GM13977 (cell line): ENCODE results near the gene OTULIN.

Experiments
- DNase-seq: peaks from one replicate; pipeline ENCODE4 v3.0.0; 2012; ENCODE audit warnings: low spot score
- in situ Hi-C: fragments of 300-500 bp; cut with MboI; formaldehyde crosslinking; loops from one replicate; pipeline ENCODE4 v1.12.0; 2022; ENCODE audit warnings: low sequenced_read_pairs, low pct_unique_long_range_greater_than_20kb, mixed read lengths, inconsistent platforms; ENCODE audit not compliant: unreplicated experiment
- TF ChIP-seq, protein P1 (sequence below): IDR thresholded peaks from 2 replicates; pipeline ENCODE4 v1.5.1; 2012; ENCODE audit warnings: mild to moderate bottlenecking, control low read depth; ENCODE audit not compliant: insufficient read depth; ENCODE audit errors: extremely low read depth, missing control alignments

OTULIN gene

DNA sequence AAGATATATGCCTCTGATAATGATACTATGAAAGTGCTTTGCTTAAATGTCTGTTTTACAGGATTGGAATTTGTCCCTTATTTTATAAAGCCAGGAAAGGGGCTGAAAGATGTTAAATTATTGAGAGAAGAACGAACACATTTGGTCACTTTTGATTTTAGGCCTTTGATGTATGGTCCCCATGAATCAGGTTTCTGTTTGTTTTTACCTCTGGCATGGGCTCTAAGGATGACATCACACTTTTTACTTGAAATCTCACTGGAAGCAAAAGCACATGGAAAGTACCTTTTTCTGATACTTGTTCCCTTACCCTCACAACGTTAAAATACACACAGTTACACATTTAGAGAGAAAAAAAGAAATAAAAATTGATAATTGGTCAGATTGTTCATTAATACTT lies 6.9 kb downstream of the OTULIN start:
- DNase-seq, result peak; percentile 54
- TF ChIP-seq, protein P1, sequence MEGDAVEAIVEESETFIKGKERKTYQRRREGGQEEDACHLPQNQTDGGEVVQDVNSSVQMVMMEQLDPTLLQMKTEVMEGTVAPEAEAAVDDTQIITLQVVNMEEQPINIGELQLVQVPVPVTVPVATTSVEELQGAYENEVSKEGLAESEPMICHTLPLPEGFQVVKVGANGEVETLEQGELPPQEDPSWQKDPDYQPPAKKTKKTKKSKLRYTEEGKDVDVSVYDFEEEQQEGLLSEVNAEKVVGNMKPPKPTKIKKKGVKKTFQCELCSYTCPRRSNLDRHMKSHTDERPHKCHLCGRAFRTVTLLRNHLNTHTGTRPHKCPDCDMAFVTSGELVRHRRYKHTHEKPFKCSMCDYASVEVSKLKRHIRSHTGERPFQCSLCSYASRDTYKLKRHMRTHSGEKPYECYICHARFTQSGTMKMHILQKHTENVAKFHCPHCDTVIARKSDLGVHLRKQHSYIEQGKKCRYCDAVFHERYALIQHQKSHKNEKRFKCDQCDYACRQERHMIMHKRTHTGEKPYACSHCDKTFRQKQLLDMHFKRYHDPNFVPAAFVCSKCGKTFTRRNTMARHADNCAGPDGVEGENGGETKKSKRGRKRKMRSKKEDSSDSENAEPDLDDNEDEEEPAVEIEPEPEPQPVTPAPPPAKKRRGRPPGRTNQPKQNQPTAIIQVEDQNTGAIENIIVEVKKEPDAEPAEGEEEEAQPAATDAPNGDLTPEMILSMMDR, result no peak
- in situ Hi-C loops, result loop anchor here (25.0 kb wide), 1 partner anchor 559 kb away; no protein-coding TSS in a partner anchor

DNA sequence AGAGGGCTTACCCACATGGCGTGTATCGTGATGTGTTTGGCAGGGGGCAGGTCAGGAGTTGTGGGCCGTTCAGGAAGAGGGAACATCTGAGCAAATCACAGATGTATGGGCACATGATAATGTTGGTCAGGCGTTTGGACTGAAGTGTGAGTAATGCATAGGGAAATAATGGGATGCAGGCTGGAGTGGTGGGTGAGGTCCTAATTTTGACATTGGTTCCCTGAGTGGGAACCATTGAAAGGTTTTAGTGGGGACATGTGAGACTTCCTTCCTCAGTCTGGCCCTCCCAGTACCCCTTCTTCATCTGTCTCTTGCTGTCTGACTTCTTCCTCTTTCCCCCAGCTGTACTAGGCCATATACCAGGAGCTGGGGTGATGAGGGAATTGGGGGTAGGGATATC lies 7.6 kb downstream of the OTULIN start:
- no peak for DNase-seq
- TF ChIP-seq, protein P1, result no peak
- in situ Hi-C loops, result loop anchor here (25.0 kb wide), 1 partner anchor 560 kb away; no protein-coding TSS in a partner anchor

DNA sequence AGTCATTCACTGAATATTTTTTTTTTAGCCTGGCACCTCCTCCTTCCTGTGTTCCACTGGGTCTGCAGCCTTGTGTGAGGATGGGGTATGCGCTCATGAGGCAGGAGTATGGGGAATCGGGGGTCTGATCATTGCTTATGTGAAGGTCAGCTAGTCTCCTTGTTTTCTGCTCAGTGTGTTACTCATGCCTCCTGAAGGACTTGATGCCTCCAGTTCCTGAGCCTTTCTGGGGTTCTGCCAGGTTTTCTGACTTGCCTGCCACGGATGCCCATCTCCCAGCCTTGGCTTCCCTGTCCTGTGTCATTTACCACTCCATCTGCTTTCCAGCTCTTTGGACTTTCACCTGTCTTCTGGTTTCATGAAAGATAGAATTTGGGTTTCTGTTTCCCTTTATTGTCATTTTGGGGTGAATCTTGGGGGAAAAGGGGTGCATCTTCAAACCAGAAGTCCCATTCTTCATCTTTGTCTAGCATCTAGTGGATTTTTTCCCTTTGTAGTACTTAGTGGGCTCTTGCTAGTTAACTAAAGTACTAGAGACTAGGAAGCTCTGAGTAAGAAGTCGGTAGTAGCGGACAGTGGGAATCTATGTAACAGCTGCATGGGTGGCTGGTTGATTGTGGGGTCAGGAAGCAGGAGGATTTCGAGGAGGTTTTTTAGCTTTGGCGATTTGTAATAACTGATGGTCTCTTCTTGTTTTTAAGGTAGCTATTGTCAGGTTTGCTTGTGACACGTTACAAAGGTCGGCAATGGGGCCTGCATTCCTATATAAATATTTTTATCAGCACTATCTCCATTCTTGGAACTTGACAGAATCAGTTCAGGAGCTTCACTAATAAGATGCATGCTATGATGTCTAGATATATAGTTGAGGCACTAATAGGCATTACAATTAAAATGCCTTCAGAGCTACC lies 8.2 kb downstream of the OTULIN start:
- TF ChIP-seq, protein P1, result no peak
- in situ Hi-C loops, result loop anchor here (25.0 kb wide), 1 partner anchor 560 kb away; no protein-coding TSS in a partner anchor
- no peak for DNase-seq

DNA sequence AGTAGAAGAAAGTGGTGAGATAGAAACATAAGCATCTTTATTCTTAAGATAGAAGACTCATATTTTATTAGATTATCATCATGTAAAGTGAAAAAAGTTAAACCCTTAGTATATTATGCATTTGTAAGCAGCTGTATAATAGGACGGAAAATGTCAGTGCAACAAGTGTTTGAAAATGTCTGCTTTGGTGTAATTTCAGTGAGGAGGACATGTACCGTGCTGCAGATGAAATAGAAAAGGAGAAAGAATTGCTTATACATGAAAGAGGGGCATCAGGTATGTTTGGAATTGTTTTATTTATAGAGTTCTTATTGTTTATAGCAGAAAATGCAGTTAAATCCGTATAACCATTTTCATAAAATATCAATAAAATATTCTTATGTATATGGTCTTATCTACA lies 8.9 kb downstream of the OTULIN start:
- TF ChIP-seq, protein P1, result no peak
- no peak for DNase-seq
- in situ Hi-C loops, result loop anchor here (25.0 kb wide), 1 partner anchor 561 kb away; no protein-coding TSS in a partner anchor

DNA sequence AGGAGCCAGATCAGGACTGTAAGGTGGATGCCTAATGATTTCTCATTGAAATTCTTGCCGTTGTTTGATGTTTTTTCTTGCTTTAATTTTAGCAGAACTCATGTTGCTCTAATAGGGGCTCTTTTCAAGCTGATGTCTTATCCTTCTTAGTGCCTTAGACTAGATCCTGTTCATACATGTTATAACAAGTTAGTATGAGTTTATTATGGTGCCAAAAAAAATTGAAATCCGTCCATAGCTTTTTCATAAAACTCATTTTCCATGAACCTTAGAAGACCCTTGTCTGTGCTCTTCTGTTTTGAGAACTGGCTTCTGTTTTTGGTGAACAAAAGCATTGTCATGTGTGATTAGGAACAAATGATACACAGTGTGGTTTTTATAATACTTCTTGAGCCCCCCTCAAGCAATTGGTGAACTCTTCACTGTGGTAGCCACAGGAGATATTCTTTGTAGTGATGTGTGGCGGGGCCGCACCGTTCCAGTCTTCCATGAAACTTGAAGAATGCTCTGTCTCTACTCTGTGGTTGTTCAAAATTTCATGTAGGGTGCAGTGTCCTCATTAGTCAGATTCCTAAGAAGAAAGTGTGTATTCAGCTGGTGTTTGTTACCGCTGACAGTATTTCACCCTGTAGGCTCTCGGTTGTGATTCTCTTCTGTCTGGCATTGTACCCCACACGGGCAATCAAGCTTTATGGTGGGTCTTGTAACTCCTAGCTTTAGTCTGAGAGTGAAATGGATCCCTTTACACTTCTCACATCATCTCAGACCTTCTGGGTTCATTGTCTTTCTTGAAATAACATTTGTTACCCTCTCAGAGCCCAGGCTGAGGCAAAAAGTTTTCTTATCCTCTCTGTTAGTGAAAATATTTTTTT lies 10.7 kb downstream of the OTULIN start:
- TF ChIP-seq, protein P1, result no peak
- DNase-seq, result no peak
- in situ Hi-C loops, result loop anchor here (25.0 kb wide), 1 partner anchor 563 kb away; no protein-coding TSS in a partner anchor

DNA sequence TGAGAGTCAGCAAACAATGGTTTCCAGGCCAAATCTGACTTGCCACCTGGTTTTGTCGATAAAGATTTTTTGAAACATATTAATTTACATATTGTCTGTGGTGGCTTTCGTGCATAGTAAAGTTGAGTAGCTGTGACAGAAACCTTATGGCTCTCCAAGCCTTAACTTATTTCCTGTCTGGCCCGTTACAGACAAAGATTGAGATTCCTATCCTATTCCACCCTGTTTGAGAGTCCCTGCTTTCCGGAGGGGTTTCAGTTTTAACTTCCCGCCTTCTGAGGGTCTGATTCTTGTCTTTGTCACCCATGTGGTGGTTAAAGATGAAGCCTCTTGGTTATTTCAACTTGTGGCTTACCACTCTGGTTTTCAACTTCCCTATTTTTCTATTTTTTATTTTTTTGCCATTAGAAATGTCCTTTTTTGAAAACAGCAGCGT lies 11.4 kb downstream of the OTULIN start:
- TF ChIP-seq, protein P1, result no peak
- peak; percentile 40 for DNase-seq
- in situ Hi-C loops, result no loop called here
